Natural killer cell (primary cell): ENCODE measurements around the gene RFT1. TPM values are rescaled to one million over a fixed set of nuclear protein-coding genes. Genes with fewer than 3 reads are reported as not detected.

ENCODE experiments used
- ATAC-seq, 3 donors: fragments of 150-1000 bp in 2 of 3; fragments of 200-7000 bp in 1 of 3; cut with Tn5 transposase; 1 replicate in 1 of 3; 2 replicates in 2 of 3; pipeline ENCODE4 v1.10.0; 2021; ENCODE audit warnings: mild to moderate bottlenecking in 2 of 3, moderate library complexity in 2 of 3
- DNase-seq, 2 donors: peaks; one replicate each; pipeline versions ENCODE4 v3.0.0 to v3.0.0-alpha.2; 2013 to 2021; ENCODE audit warnings: mixed read lengths in 1 of 2
- H3K27ac ChIP-seq: one replicate; pipeline ENCODE4 v1.5.1; 2013; ENCODE audit warnings: mild to moderate bottlenecking, low read length
- H3K27me3 ChIP-seq: one replicate; pipeline ENCODE4 v1.6.1; 2013; ENCODE audit warnings: low read length; ENCODE audit not compliant: control insufficient read depth, insufficient read depth
- H3K36me3 ChIP-seq: one replicate; pipeline ENCODE4 v1.6.1; 2013; ENCODE audit warnings: low read length; ENCODE audit not compliant: control insufficient read depth, insufficient read depth
- H3K4me1 ChIP-seq: one replicate; pipeline ENCODE4 v1.6.1; 2013; ENCODE audit warnings: low read length; ENCODE audit not compliant: control insufficient read depth, insufficient read depth
- H3K4me3 ChIP-seq: one replicate; pipeline ENCODE4 v1.5.1; 2013; ENCODE audit warnings: low read length
- H3K9me3 ChIP-seq: one replicate; pipeline ENCODE4 v1.6.1; 2013; ENCODE audit warnings: low read length; ENCODE audit not compliant: control insufficient read depth, insufficient read depth
- H3K27ac Mint-ChIP-seq, 2 donors: one replicate each; pipeline ENCODE4 v1.8.0; 2022; ENCODE audit warnings: mild to moderate bottlenecking in 2 of 2, mixed read lengths in 2 of 2, moderate library complexity in 1 of 2
- H3K27me3 Mint-ChIP-seq, 2 donors: one replicate each; pipeline ENCODE4 v1.8.0; 2022; ENCODE audit warnings: low read depth in 2 of 2, mixed read lengths in 2 of 2
- H3K36me3 Mint-ChIP-seq: one replicate; pipeline ENCODE4 v1.8.0; 2022; ENCODE audit warnings: mixed read lengths
- H3K4me1 Mint-ChIP-seq, 2 donors: one replicate each; pipeline ENCODE4 v1.8.0; 2022; ENCODE audit warnings: mixed read lengths in 2 of 2
- H3K4me3 Mint-ChIP-seq: one replicate; pipeline ENCODE4 v1.8.0; 2022; ENCODE audit warnings: mild to moderate bottlenecking, moderate library complexity, mixed read lengths
- H3K9me3 Mint-ChIP-seq, 2 donors: one replicate each; pipeline ENCODE4 v1.8.0; 2022; ENCODE audit warnings: mixed read lengths in 2 of 2
- WGBS: methylation state at CpG from one replicate; pipeline ENCODE4 v1.1.7; 2013; ENCODE audit warnings: missing lambda C conversion rate; ENCODE audit not compliant: insufficient coverage; 5-methylcytosine and 5-hydroxymethylcytosine counted together
- intact Hi-C: fragments of 100-400 bp; cut with micrococcal nuclease; formaldehyde crosslinking; loops from one replicate; pipeline ENCODE4 v1.14.2; 2022
- total RNA-seq, 4 donors: library from RNA; stranded (reverse); fragments of 120-200 nt in 1 of 4; gene quantifications; one replicate each; pipeline versions ENCODE4 v1.2.3 to v1.2.4, GENCODE V29; 2013 to 2022
- TF ChIP-seq, protein P1 (sequence below): fragments of 200-600 bp; IDR thresholded peaks from one replicate; pipeline ENCODE4 v1.8.0; 2022; ENCODE audit warnings: antibody characterized with exemption

The RFT1 gene
- total RNA-seq, 3 donors from 2014 or later (not counting 1 experiment from before 2014, with no cell fraction given) = 13.3 to 17.2 (median 14.1) TPM

DNA sequence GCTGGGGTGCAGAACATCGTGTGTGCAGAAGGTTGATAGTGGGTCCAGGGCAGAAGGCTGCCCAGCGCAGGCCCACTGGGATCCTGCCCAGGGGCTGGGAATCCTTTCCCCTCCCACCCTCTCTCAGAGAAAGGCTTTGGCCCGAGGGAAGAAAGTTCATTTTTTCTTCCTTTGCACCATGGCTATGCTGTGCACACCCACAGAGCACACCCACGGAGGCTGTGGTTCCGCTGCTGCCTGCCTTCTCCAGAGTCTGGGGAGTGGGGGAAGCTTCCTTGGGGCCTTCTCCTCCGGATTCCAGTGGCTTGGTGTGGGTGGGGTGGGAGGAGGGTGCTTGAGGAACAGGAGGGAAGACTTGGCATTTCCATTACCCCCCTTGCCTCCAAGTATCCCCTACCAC is 23.7 kb upstream of the RFT1 start:
- ATAC-seq (no peak), DNase-seq (no peak)
- Mint-ChIP-seq H3K9me3 (no peaks in the 10 kb centered on the region), H3K4me3 (no peak overlapping the region), H3K27me3 (peaks cover 16 to 34% of the 10 kb centered on the region in 2 donors), H3K27ac (no peak overlapping the region), H3K36me3 (no peaks in the 10 kb centered on the region), H3K4me1 (no peaks in the 10 kb centered on the region)
- Histone ChIP-seq H3K36me3 (no peaks in the 10 kb centered on the region), H3K4me3 (no peak overlapping the region), H3K27ac (no peak overlapping the region), H3K9me3 (no peaks in the 10 kb centered on the region), H3K27me3 (peaks cover 17% of the 10 kb centered on the region), H3K4me1 (peaks cover 7% of the 10 kb centered on the region)
- intact Hi-C loops = no loop called here
- TF ChIP-seq, protein P1, sequence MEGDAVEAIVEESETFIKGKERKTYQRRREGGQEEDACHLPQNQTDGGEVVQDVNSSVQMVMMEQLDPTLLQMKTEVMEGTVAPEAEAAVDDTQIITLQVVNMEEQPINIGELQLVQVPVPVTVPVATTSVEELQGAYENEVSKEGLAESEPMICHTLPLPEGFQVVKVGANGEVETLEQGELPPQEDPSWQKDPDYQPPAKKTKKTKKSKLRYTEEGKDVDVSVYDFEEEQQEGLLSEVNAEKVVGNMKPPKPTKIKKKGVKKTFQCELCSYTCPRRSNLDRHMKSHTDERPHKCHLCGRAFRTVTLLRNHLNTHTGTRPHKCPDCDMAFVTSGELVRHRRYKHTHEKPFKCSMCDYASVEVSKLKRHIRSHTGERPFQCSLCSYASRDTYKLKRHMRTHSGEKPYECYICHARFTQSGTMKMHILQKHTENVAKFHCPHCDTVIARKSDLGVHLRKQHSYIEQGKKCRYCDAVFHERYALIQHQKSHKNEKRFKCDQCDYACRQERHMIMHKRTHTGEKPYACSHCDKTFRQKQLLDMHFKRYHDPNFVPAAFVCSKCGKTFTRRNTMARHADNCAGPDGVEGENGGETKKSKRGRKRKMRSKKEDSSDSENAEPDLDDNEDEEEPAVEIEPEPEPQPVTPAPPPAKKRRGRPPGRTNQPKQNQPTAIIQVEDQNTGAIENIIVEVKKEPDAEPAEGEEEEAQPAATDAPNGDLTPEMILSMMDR = no peak
- 87% methylated on average over 5 of the region's 6 CpGs for WGBS

DNA sequence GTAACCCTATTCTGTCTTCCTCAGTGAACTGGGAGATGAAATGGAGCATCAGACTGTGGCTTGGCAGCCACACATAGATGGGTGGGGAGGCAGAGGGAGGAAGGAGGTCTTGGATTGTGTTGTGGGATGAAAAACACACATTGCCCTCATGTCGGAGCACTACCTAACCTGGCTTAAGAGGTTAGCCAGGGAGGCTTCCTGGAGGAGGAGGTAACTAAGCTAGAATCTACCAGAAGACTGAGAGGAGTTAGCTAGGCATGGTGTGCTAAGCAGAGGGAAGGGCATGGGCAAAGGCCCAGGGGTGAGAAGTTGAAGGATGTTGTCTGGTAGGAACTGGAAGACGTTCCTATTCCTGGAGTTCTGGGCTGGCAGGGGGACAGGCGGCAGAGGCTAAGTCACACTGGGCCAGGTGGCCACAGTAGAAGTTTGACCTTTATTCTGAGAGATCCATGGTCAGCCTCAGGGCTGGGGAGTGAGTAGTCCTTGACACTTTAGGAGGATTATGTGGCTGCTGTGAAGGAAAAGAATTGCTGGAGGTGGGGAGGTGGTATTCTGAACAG is 23.1 kb upstream of the RFT1 start:
- no peak overlapping the region for H3K27ac ChIP-seq
- Mint-ChIP-seq H3K27ac (no peak overlapping the region), H3K4me1 (no peaks in the 10 kb centered on the region), H3K27me3 (peaks cover 9 to 29% of the 10 kb centered on the region in 2 donors), H3K36me3 (no peaks in the 10 kb centered on the region), H3K9me3 (no peaks in the 10 kb centered on the region), H3K4me3 (no peak overlapping the region)
- DNase-seq = no peak
- ATAC-seq = no peak
- no peak overlapping the region for H3K4me3 ChIP-seq
- peaks cover 3% of the 10 kb centered on the region for H3K4me1 ChIP-seq
- intact Hi-C loops = no loop called here
- 90% methylated on average over 3 of the region's 3 CpGs for WGBS
- peaks cover 17% of the 10 kb centered on the region for H3K27me3 ChIP-seq
- no peaks in the 10 kb centered on the region for H3K9me3 ChIP-seq
- H3K36me3 ChIP-seq = no peaks in the 10 kb centered on the region
- TF ChIP-seq, protein P1 = no peak

DNA sequence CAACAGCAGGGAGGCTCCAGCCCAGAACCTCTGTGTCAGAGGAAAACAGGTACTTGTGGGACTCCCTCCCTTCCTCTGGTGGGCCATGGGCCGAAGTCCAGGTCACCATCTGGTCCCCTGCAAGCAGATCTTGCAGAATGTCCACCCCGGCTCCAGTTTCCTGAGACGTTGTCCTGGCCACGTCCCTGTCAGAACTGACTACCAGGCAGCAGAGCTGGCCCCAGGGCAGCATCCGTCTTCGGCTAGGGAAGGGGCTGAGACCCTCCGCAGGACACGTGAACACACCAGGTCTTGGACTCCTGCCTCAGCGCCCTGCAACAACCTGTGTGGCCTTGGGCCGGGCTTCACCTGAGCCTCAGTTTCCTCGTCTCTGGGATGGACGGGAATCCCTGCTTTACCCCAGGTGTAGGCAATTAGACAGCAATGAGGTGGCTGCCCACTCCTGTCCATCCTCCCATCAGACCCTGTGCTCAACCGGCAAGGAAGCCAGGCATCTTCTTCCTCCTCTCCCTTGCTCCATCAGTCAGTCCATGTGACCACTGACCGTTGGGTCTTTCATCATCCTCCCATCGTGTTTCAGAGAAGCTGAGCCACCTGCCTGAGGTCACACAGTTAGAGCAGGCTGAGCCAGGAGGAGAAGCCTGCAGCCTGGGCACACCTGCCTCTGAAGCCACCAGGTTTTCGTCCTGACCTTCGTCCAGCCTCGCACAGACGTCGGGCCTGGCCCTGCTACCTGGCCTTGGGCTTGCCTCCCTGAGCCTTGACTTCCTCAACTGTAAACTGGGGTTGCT is 21.8 kb upstream of the RFT1 start:
- ATAC-seq = no peak
- TF ChIP-seq, protein P1 = no peak
- H3K4me3 Mint-ChIP-seq = no peak overlapping the region

More for the DNA sequence above, 21.8 kb upstream of the RFT1 start:
- H3K36me3 Mint-ChIP-seq = no peaks in the 10 kb centered on the region
- H3K9me3 Mint-ChIP-seq = no peaks in the 10 kb centered on the region
- no peaks in the 10 kb centered on the region for H3K36me3 ChIP-seq
- no peaks in the 10 kb centered on the region for H3K4me1 Mint-ChIP-seq
- intact Hi-C loops = no loop called here
- H3K27me3 Mint-ChIP-seq = peaks cover 0 to 20% of the 10 kb centered on the region in 2 donors
- H3K4me3 ChIP-seq = no peak overlapping the region
- H3K9me3 ChIP-seq = no peaks in the 10 kb centered on the region
- no peak overlapping the region for H3K27ac ChIP-seq
- no peak overlapping the region for H3K27ac Mint-ChIP-seq
- peaks cover 17% of the 10 kb centered on the region for H3K27me3 ChIP-seq
- H3K4me1 ChIP-seq = no peaks in the 10 kb centered on the region
- 91% methylated on average over 20 of the region's 20 CpGs for WGBS
- no peak for DNase-seq
